K562 treated with DMSO at 1 percent for 24 hours (cell line): Measurements from ENCODE around the gene DUOXA2. TPM values are rescaled to one million over a fixed set of nuclear protein-coding genes. Genes with fewer than 3 reads are reported as not detected.

ENCODE experiments used
- total RNA-seq: library from RNA; unstranded; fragments of 300-600 nt; gene quantifications from 2 replicates; pipeline ENCODE4 v1.2.3, GENCODE V29; 2022; ENCODE audit warnings: low read depth; ENCODE audit not compliant: insufficient read depth

Gene DUOXA2
- not detected in 2 replicates for total RNA-seq

DNA sequence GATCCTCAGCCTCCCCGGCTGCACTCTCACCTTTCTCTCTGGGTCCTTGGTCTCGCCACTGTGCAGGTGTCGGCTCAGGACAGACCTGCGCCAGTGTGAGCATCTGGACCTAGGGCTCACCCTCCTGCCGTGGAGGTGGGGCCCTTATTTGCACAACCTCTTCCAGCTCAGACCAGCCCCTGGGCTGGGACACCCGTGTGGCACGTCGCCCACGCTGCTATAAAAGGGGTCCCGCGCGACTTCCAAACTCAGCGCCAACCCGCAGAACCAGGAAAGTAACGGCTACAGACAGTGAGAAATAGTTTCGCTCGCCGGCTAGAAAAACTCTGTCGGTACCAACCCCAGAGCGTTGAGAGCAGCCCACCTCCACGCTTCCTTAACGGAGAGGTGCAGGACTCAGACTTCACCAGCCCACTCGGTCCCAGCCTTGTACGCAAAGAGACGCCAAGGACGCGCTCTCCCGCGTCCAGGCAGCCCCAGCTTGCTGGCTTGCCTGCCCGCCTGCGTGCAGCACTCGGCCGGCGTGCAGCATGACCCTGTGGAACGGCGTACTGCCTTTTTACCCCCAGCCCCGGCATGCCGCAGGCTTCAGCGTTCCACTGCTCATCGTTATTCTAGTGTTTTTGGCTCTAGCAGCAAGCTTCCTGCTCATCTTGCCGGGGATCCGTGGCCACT is at the start of gene DUOXA2, which contains the start of gene DUOX2:
Gene DUOXA2, plus strand, starts transcription at position 251 of the 675 bp plus-strand sequence. Its CDS starts 280 bp downstream, at position 531.
Gene DUOX2, minus strand, starts transcription at position 97 of the 675 bp plus-strand sequence. CDS start 761 bp downstream, outside the sequence.

DNA sequence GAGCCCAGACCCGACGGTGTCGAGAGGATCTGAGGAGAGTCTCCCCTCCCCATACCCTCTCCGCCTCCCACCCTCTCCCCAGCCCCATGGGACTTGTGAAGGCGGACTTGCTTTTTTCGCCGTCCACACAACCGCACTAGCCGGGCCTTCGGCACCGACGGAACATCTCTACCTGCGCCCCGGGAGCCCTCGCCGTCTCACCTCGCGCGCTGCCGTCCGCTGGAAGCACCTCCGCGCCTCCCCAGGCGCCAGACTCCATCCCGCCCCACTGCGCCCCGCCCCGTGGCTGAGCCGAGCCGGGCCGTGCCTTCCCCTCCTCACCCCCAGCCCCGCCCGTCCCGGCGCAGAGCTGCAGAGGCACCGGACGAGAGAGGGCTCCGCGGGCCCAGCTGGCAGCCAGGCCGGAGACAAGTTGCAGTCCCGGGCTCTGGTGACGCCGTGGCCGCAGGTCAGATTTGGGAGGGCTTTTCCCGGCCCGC is 15.6 kb downstream of the DUOXA2 start, which contains the start of the genes DUOX1 and DUOXA1:
Gene DUOX1, plus strand, starts transcription at position 344 of the 479 bp plus-strand sequence. CDS start 1,973 bp downstream, outside the sequence.
Gene DUOXA1, minus strand, starts transcription at position 229 of the 479 bp plus-strand sequence. CDS start 6,865 bp downstream, outside the sequence.

Other genes with a start within 250 kb of the DUOXA2 start
- gene TERB2, start 157.6 kb upstream of the DUOXA2 start, total RNA-seq = not detected in 2 replicates
- 33.1 and 33.2 TPM in 2 replicates for gene SORD, start 91.1 kb upstream of the DUOXA2 start, total RNA-seq
- gene DUOX2, start 154 bp upstream of the DUOXA2 start, total RNA-seq = not detected in 2 replicates
- gene DUOXA1, start 15.6 kb downstream of the DUOXA2 start, total RNA-seq = not detected in 2 replicates
- 0.23 and 0.70 TPM in 2 replicates for gene DUOX1, start 15.7 kb downstream of the DUOXA2 start, total RNA-seq
- gene SHF, start 73.6 kb downstream of the DUOXA2 start, total RNA-seq = 2.6 and 2.8 TPM in 2 replicates
- gene SLC28A2, start 137.9 kb downstream of the DUOXA2 start, total RNA-seq = not detected in 2 replicates